WTC11 (cell line): ENCODE results near the gene RPN2. TPM values are rescaled to one million over a fixed set of nuclear protein-coding genes. Genes with fewer than 3 reads are reported as not detected.

Experiments used
- ATAC-seq: fragments of 200-7000 bp; cut with Tn5 transposase; 2 replicates; pipeline ENCODE4 v1.10.0; 2021; ENCODE audit warnings: mild to moderate bottlenecking, moderate library complexity
- CTCF ChIA-PET: fragments of 300-600 bp; sonication (Branson Sonifier 250); formaldehyde crosslinking; loops from one replicate; lab custom pipeline; 2021; ENCODE audit warnings: antibody characterized with exemption; lab: Charles Lee
- POLR2A ChIA-PET: fragments of 350-600 bp; sonication (Branson Sonifier 250); formaldehyde crosslinking; loops from one replicate; lab custom pipeline; 2021; ENCODE audit warnings: antibody characterized with exemption; lab: Charles Lee
- DNase-seq: peaks from one replicate; pipeline ENCODE4 v3.0.0; 2021; ENCODE audit warnings: low spot score
- H3K27ac Mint-ChIP-seq: 2 replicates; pipeline ENCODE4 v1.8.0; 2021; ENCODE audit warnings: mixed read lengths
- H3K27me3 Mint-ChIP-seq: 2 replicates; pipeline ENCODE4 v1.8.0; 2021; ENCODE audit warnings: low read depth, mild to moderate bottlenecking, moderate library complexity, mixed read lengths
- H3K36me3 Mint-ChIP-seq: 2 replicates; pipeline ENCODE4 v1.8.0; 2021; ENCODE audit warnings: mixed read lengths
- H3K4me1 Mint-ChIP-seq: 2 replicates; pipeline ENCODE4 v1.8.0; 2022; ENCODE audit warnings: mixed read lengths
- H3K4me3 Mint-ChIP-seq: 2 replicates; pipeline ENCODE4 v1.8.0; 2021; ENCODE audit warnings: mild to moderate bottlenecking, moderate library complexity, mixed read lengths
- H3K9me3 Mint-ChIP-seq: 2 replicates; pipeline ENCODE4 v1.8.0; 2021; ENCODE audit warnings: mixed read lengths
- FOXP1 ChIP-seq: sonication (generic); formaldehyde crosslinking; IDR thresholded peaks from 2 replicates; pipeline ENCODE4 v1.8.0; 2022; ENCODE audit warnings: missing genetic modification reagents, mild to moderate bottlenecking, moderate library complexity, borderline replicate concordance
- NR3C1 ChIP-seq: sonication (generic); formaldehyde crosslinking; conservative IDR thresholded peaks from 2 replicates; pipeline ENCODE4 v1.8.1; 2023; ENCODE audit warnings: low read depth, mild to moderate bottlenecking, missing genetic modification reagents
- RORB ChIP-seq: fragments of 250-450 bp; sonication (Bioruptor Pico); IDR thresholded peaks from 2 replicates; pipeline ENCODE4 v1.9.0; 2021; ENCODE audit warnings: mild to moderate bottlenecking
- STAT6 ChIP-seq: sonication (generic); formaldehyde crosslinking; conservative IDR thresholded peaks from 2 replicates; pipeline ENCODE4 v1.8.1; 2023; ENCODE audit warnings: mild to moderate bottlenecking, low read depth, missing genetic modification reagents, moderate library complexity
- TP53 ChIP-seq: sonication (generic); formaldehyde crosslinking; IDR thresholded peaks from 2 replicates; pipeline ENCODE4 v1.8.1; 2023; ENCODE audit warnings: mild to moderate bottlenecking, missing genetic modification reagents
- total RNA-seq: library from RNA; stranded (reverse); gene quantifications from 3 replicates; pipeline ENCODE4 v1.2.3, GENCODE V29; 2021
- TF ChIP-seq, protein P1 (sequence below): sonication (generic); formaldehyde crosslinking; IDR thresholded peaks from 2 replicates; pipeline ENCODE4 v1.8.1; 2023; ENCODE audit warnings: mild to moderate bottlenecking, missing genetic modification reagents
- TF ChIP-seq, protein P2 (sequence below): sonication (generic); formaldehyde crosslinking; IDR thresholded peaks from 2 replicates; pipeline ENCODE4 v1.8.1; 2023; ENCODE audit warnings: mild to moderate bottlenecking, missing genetic modification reagents, moderate library complexity
- TF ChIP-seq, protein P3 (sequence below): fragments of 200-600 bp; IDR thresholded peaks from 2 replicates; pipeline ENCODE4 v1.8.0; 2022; ENCODE audit warnings: antibody characterized with exemption

RPN2 gene
- total RNA-seq, 1 experiment from 2014 or later = 205 TPM

GRCh38 chr20:37190354-37191112 lies 11.4 kb downstream of the RPN2 start:
- DNase-seq (no peak), ATAC-seq (no peak)
- no peak for TF ChIP-seq FOXP1 (CRISPR knock-in tag)
- TF ChIP-seq, protein P1, sequence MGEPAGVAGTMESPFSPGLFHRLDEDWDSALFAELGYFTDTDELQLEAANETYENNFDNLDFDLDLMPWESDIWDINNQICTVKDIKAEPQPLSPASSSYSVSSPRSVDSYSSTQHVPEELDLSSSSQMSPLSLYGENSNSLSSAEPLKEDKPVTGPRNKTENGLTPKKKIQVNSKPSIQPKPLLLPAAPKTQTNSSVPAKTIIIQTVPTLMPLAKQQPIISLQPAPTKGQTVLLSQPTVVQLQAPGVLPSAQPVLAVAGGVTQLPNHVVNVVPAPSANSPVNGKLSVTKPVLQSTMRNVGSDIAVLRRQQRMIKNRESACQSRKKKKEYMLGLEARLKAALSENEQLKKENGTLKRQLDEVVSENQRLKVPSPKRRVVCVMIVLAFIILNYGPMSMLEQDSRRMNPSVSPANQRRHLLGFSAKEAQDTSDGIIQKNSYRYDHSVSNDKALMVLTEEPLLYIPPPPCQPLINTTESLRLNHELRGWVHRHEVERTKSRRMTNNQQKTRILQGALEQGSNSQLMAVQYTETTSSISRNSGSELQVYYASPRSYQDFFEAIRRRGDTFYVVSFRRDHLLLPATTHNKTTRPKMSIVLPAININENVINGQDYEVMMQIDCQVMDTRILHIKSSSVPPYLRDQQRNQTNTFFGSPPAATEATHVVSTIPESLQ (CRISPR knock-in tag) = no peak
- TF ChIP-seq, protein P2, sequence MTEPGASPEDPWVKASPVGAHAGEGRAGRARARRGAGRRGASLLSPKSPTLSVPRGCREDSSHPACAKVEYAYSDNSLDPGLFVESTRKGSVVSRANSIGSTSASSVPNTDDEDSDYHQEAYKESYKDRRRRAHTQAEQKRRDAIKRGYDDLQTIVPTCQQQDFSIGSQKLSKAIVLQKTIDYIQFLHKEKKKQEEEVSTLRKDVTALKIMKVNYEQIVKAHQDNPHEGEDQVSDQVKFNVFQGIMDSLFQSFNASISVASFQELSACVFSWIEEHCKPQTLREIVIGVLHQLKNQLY (CRISPR knock-in tag) = no peak
- TF ChIP-seq RORB (CRISPR knock-in tag) = no peak
- TF ChIP-seq TP53 (CRISPR knock-in tag) = no peak
- no peak for TF ChIP-seq NR3C1 (CRISPR knock-in tag)
- peaks cover 26% of the 10 kb centered on the region for H3K4me1 Mint-ChIP-seq
- ChIA-PET CTCF (interaction anchor here (1.0 to 4.1 kb wide), 4 partner anchors 9 to 77 kb away, joined by 3 to 43 read pairs (median 14); partner anchors contain the start of genes MROH8 and RPN2), POLR2A (interaction anchor here (1.0 to 1.5 kb wide), 2 partner anchors 11 to 12 kb away, joined by 3 to 5 read pairs; partner anchors contain the start of genes MROH8 and RPN2)
- H3K36me3 Mint-ChIP-seq = peaks cover 43% of the 10 kb centered on the region
- peak overlapping the region; percentile 19; the same call in 1 of the 2 replicates for H3K27ac Mint-ChIP-seq
- no peaks in the 10 kb centered on the region for H3K27me3 Mint-ChIP-seq
- H3K4me3 Mint-ChIP-seq = no peak overlapping the region
- H3K9me3 Mint-ChIP-seq = no peaks in the 10 kb centered on the region

- POLR2A ChIA-PET = no interaction called here
Observed at GRCh38 chr20:37192137-37192854, 13.2 kb downstream of the RPN2 start.

More at GRCh38 chr20:37192137-37192854, 13.2 kb downstream of the RPN2 start:
- TF ChIP-seq, protein P3, sequence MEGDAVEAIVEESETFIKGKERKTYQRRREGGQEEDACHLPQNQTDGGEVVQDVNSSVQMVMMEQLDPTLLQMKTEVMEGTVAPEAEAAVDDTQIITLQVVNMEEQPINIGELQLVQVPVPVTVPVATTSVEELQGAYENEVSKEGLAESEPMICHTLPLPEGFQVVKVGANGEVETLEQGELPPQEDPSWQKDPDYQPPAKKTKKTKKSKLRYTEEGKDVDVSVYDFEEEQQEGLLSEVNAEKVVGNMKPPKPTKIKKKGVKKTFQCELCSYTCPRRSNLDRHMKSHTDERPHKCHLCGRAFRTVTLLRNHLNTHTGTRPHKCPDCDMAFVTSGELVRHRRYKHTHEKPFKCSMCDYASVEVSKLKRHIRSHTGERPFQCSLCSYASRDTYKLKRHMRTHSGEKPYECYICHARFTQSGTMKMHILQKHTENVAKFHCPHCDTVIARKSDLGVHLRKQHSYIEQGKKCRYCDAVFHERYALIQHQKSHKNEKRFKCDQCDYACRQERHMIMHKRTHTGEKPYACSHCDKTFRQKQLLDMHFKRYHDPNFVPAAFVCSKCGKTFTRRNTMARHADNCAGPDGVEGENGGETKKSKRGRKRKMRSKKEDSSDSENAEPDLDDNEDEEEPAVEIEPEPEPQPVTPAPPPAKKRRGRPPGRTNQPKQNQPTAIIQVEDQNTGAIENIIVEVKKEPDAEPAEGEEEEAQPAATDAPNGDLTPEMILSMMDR = peak; percentile 77
- TF ChIP-seq STAT6 = no peak
- peaks cover 44% of the 10 kb centered on the region for H3K36me3 Mint-ChIP-seq
- H3K9me3 Mint-ChIP-seq = no peaks in the 10 kb centered on the region
- no peak overlapping the region for H3K4me3 Mint-ChIP-seq
- peak; percentile 87 for ATAC-seq
- CTCF ChIA-PET = interaction anchor here (0.5 to 4.1 kb wide), 45 partner anchors 9 to 1226 kb away, joined by 3 to 43 read pairs (median 4); partner anchors contain the start of genes MROH8, RBL1 and RPN2
- H3K27ac Mint-ChIP-seq = peak overlapping the region; percentile 95
- DNase-seq = peak; percentile 80
- H3K27me3 Mint-ChIP-seq = no peaks in the 10 kb centered on the region
- peaks cover 29% of the 10 kb centered on the region for H3K4me1 Mint-ChIP-seq
